DMS79 treated with DMSO at 0.1 percent for 48 hours (cell line): ENCODE results near the gene FGF21.
"Not testable (repeated sequence)": the region's sequence is repeated elsewhere in the genome, so short reads cannot be mapped to it uniquely, and the experiment has no call there.

ENCODE experiments used
- DNase-seq: peaks from one replicate; lab custom pipeline; 2025; lab: John Stamatoyannopoulos, UW

Gene FGF21, protein sequence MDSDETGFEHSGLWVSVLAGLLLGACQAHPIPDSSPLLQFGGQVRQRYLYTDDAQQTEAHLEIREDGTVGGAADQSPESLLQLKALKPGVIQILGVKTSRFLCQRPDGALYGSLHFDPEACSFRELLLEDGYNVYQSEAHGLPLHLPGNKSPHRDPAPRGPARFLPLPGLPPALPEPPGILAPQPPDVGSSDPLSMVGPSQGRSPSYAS

DNA sequence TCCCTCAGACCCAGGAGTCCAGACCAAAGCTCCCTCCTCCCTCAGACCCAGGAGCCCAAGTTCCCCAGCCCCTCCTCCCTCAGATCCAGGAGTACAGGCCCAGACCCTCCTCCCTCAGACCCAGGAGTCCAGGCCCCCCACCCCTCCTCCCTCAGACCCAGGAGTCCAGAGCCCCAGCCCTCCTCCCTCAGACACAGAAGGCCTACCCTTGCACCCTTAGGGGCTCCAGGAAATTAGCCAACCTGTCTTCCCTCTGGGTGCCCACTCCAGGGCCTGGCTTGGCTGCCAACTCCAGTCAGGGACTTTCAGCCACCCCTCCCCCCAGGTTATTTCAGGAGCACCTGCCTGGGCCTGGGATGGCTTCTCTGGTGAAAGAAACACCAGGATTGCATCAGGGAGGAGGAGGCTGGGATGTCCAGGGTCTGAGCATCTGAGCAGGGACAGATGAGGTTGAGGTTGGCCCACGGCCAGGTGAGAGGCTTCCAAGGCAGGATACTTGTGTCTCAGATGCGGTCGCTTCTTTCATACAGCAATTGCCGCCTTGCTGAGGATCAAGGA lies at the start of gene FGF21:
TSS of gene FGF21 (plus strand) at position 441 of the 558 bp plus-strand sequence. CDS start 713 bp downstream, outside the sequence.
- peak; percentile 20 for DNase-seq

DNA sequence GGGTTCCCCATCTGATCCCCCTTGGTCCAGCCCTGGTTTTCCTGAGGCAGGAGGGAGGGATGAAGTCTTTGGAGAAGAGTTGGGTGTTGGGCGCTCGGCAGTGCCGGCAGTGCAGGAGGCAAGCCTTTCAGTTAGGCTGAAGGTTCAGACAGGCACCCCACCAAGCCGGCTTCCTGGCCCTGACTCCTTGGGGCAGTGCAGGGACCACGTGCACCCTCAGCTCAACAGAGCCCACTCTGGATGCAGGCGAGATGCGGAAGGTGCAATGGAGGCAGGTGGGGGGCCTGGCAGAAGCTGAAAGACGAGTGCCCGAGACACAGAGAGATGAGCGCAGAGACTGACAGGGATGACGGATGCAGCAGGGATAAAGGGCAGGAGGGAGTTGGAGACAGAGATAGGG lies 46.9 kb upstream of the FGF21 start:
- no peak for DNase-seq

DNA sequence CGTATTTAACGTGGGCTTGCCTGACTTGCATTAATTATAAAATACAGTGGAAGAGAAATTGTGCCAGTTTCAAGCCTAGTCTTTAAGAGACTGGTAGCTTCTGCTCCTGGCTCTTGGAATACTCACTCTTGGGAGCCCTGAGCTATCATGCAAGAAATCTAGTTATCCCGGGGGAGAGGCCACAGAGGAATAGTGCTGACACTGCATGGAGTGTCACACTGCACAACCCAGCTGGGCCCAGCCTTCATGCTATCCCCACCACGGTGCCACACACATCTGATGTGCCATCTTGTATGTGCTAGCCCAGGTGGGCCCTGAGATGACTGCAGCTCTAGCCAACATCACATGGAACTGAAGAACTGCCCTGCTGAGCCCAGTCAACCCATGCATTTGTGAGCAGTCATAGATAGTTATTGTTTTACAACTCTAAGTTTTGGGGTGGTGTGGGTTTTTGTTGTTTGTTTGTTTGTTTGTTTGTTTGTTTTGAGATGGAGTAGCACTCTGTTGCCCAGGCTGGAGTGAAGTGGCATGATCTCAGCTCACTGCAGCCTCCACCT lies 44.1 kb upstream of the FGF21 start:
- DNase-seq, result no peak

DNA sequence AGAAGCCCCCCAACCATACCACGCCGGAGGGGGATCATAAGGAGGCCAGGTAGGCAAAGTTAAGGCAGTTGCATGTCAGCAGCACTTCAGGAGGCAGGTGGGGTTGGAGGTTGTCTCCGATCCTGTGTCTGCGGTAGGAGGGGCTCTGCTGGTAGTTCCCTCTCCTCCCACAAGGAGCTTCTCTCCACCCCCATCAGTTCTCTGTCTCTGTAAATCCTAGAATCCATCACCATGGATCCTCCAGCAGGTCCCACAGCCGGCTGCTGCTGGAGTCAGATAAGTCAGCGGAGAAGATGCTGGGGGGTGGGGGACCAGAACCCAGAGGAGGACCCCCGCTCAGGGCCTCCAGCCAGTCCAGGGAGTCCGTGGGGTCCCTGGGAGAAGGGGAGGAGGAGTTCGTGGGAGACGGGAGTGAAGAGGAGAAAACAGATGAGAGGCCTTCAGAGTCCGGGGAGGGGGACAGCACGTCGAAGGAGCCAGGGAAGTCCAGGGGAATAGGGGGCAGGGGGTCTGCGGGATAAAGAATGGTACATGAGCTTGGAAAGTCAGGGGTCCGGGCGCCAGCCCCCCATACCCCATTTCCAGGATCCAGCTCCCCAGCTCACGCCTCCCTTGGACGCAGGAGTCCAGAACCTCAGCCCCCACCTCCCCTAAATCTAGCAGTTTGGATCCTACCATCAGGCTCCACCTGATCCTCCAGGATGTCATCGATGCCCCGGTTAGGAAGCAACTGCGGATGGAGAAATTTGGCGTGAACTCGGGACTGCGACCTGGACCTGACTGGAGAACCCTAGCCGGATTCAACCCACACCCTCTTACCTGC lies 42.1 kb upstream of the FGF21 start:
- DNase-seq, result no peak

DNA sequence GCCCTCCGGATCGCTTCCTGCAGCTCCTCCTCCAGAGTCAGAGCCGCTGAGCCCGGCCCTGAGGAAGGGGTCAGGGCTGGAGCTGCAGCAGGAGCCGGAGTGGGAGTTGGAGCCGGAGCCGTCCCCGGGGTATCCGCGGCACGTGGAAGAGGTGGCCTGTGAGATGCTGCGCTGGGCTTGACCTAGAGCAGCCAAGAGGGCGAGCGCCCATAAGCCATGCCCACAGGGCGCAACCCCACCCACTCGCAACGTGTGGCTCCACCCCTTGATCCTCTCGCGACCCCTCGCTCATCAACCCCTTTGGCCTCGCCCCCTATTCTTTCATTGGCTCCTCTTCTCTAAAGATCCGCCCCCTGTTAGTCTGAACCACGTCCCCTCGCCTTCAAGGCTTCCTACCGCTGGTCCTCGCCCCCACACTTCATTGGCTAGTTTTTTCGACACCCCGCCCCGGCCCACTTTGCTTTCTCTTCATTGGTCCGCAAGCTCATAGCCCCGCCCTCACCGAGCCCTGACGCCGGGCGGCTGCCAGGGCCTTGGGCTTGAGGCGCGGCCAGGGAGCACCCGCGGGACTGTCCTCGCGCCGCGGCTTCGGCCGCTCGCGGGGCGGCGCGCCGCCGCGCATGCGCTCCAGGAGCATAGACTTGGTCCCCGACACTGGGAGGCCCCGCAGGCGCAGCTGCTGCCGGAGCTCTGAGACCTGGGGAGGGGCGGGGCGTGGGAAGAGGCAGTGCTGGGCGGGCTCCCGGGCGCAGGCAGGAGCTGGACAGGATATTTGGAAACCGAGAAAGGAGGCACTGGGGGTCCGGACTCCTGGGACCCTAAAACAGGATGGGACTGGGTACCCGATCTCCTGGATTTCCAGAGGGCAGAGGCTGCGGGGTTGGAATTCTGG lies 41.2 kb upstream of the FGF21 start:
- peak; percentile 100 for DNase-seq

DNA sequence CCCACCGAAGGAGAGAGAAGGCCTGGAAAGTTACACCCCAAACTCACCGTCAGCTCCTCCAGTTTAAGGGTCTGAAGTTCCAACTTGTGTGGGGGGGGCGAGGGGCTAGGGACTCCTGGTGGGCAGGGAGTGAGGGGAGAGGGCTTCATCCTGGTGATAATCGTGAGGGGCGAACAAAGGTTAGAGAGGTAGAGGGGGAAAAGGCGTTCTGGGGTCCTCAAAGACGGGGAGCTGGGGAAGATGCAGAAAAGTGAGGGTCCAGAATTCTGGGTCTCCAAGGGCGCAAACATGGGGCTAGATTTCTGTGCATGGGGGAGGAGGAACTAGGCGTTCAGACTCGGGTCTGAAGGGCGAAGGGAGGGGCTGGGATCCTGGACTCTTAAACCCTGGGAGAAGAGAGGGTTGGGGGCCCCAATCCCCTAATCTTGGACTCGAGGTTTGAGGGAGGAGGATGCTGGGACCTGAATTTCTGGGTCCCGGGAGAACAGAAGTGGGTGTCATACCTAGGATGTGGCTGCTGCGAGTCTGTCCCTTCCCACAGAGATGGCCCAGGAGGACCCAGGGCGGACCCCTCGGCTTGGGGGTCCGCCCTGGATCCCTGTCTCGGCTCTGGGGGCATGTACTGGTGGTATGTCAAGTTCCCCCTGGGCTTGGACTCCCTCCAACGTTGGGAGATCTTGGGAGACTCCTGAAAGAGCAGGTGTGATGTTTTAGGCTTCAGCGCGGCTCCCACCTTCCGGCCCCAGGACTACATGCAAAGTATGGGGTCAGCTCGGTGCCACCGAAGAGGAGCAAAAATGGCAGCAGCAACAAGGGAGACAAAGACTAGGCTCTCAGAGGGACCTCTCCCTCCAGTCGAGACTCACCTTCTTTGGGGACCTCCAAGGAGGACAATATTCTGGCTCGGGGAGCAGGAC lies 40.3 kb upstream of the FGF21 start:
- DNase-seq, result peak; percentile 53

DNA sequence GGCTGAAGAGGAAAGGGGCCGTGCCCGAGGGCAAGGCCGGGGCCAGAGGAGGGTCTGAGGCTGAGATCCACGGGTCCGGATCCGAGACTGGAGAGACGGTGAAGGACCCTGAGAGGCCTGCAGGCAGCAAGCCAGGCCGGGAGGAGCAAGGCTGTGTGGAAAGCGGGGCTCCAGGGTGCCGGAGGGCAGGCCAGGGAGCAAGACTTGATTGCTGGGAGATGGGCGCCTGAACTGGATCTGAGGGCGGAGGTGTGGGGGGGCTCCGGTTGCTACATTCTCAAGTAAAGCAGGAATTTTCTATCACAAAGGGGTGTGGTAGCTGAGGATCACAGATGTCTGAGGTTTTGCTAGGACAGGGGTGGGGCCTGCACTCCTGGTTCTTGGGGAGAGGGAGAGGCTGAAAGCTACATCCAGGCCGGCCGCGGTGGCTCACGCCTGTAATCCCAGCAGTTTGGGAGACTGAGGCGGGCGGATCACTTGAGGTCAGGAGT lies 39.6 kb upstream of the FGF21 start:
- DNase-seq, result peak; percentile 69

DNA sequence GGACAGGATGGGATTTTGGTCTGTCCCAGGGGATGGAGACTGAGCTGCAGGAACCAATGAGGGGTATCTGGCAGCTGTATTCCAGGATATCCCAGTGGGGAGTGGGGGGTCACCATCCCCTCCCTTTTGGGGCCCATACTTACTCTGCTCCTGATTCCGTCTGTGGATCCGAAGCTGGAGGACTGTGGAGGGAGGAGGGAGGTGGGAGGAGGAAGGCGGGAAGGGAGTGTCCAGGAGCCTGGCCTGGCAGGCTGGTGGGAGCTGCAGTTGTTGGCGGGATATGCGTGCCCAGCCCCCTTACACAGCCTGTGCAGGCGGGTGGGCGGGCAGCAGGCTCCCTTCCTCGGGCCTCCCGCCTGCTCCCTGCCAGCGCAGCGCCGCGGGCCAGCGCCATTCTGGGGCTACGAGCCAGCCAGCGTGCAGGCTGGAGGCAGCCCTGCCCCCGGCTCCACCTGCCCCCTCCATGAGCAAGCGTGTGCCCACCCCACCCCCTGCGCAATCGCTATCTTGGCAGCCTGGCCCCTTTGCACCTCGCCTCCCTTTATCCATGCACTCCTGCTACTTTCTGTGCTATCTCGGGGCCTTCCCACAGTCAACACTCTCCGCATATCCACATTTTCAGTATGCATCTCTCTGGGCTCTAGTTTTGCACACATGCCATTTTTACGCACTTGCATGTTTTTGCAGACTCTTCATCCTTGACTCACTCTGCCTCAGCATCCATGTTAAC lies 38.6 kb upstream of the FGF21 start:
- peak; percentile 94 for DNase-seq

DNA sequence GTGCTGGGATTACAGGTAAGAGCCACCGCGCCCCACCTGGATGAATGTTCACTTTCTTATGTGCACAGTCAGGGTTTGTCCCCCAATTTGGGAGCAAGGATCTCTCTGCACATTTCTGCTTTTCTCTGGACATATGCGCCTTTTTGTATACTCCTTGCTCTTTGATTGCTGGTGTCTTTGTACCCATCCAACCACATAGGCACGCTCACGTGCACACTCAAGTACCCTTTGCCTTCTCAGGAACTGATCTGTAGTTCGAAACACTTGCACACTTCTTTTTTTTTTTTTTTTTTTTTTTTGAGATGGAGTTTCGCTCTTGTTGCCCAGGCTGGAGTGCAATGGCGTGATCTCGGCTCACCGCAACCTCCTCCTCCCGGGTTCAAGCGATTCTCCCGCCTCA lies 37.2 kb upstream of the FGF21 start:
- not testable (repeated sequence) for DNase-seq

DNA sequence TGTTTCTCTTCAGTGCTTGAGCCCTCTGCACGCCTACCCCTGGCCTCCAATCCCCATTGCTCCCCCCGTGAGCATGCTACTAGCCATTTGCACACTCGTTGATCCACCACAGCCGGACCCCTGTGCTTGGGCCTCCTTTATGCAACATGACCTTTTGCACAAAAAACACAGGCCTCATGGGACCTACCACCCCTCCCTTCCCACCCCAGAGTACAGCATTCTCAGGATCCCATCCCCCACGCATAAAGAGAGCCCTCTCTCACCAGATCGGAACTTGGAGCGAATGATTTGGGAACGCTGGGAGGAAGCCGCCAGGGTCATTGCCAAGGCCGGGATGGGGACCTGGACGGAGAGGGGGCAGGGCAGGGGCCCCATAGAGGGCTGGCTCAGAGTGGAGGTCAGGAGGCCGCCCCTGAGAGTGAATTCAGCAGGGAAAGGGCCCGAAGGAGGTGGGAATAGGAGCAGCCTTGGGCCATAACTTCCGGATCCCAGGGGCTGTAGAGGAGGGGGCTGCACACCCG lies 36.6 kb upstream of the FGF21 start:
- no peak for DNase-seq

DNA sequence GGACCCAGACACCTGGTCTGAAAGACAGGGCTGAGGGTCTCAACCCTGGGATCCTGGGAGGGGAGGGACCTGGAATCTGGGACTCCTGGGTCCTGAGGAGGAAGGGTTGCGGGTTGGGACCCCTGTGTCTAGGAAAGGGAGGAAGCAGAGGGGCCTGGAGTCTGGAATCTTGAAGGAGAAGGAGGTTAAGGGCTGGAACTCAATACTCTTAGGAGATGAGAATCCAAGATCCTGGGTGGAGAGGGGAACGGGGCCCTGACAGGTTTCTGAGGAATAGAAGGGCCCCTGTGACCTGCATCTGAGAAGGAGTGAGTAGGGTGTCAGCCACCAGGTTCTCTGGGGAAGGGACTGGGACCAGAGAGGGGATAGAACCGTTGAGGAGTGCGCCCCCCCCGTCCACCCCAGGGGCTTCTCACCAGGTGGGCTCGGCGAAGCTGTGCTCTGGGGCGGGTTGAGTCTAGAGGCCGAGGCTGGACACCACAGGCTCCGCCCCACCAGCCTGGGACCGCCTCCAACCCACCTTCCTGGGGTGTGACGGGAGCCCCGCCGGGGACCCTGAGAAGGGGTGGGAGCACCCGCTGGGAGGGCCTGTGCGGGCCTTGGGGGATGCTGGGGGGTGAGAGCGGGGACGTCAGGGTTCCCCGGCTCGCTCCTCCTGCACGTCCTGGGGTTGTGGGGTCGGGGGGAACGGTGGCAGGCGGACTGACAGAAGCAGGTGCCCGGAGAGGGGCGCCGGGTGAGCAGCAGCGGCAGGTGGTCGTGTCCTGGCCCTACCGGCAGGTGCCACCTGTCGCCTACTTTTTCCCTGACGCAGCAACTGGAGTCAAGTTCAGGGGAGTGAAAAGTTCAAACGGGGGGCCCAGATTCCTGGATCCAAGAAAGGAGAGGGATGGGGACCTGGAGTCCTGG lies 35.8 kb upstream of the FGF21 start, which contains the start of gene MAMSTR:
TSS of gene MAMSTR (minus strand) at position 463 of the 909 bp plus-strand sequence. CDS start 694 bp downstream, outside the sequence.
- no peak for DNase-seq

DNA sequence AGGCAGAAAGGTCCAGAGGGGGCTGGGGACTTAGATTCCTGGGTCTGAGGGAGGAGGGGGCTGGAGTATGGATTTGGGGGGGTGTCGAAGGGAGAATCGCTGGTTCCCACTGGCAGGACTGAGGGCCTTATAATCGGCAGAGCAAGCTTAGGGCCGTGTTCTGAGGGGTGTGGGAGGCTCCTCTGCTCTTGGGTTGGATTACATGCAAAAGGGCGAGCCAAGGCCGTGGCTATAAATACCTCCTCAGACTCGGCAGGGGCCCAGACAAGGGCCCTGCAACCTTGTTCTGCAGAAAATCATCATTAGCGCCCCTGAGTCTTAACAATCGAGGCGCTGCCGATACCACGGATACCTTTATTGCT lies 35.1 kb upstream of the FGF21 start:
- DNase-seq, result no peak

DNA sequence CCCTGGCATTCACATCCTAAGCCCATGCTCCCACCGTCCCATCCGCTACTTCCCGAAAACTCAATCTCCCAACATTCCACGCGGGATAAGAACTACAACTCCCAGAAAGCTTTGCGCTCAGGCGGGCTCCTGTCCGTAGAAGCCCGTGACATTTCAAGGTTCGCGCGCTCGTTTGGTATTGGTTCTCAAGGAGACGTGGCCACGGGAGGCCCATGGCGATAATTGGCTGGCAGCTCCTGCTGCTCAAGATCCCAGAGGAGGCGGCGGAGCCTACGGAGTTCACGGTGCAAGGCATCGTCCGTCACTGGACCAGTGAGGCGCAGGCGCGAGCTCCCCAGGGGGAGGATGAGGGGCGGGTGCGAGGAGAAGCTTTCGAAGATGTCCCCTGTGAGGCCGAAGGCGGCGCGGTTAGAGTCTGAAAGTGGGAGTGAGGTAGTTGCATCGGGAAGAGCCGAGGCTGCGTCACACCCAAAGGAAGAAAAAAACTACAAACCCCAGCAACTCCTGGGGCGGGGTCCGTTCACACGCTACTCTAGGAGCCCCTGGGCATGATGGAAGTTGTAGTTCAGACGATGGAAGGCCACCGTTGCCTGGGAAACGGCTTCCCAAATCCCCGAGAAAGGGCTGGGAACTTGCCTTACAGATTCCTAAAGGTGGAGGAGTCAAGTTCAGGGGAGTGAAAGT lies 34.6 kb upstream of the FGF21 start:
- DNase-seq, result peak; percentile 98

DNA sequence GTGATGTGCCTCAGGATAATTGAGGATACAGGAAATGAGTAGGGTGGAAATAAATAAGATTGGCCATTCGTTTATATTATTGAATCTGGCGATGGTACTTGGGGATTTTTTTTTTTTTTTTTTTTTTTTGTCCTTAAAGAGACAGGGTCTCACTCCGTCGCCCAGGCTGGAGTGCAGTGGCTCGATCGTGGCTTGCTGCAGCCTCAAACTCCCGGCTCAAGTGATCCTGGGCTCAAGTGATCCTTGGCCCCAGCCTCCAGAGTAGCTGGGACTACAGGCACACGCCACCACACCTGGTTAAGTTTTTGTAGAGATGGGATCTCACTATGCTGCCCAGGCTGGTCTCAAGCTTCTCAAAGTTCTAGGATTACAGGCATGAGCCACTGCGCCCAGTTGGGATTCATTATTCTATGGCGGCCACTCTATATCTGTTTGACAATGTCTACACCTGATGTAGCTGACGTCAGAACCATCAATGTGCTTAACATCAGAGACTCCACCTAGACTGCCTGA lies 33.1 kb upstream of the FGF21 start:
- DNase-seq, result no peak

DNA sequence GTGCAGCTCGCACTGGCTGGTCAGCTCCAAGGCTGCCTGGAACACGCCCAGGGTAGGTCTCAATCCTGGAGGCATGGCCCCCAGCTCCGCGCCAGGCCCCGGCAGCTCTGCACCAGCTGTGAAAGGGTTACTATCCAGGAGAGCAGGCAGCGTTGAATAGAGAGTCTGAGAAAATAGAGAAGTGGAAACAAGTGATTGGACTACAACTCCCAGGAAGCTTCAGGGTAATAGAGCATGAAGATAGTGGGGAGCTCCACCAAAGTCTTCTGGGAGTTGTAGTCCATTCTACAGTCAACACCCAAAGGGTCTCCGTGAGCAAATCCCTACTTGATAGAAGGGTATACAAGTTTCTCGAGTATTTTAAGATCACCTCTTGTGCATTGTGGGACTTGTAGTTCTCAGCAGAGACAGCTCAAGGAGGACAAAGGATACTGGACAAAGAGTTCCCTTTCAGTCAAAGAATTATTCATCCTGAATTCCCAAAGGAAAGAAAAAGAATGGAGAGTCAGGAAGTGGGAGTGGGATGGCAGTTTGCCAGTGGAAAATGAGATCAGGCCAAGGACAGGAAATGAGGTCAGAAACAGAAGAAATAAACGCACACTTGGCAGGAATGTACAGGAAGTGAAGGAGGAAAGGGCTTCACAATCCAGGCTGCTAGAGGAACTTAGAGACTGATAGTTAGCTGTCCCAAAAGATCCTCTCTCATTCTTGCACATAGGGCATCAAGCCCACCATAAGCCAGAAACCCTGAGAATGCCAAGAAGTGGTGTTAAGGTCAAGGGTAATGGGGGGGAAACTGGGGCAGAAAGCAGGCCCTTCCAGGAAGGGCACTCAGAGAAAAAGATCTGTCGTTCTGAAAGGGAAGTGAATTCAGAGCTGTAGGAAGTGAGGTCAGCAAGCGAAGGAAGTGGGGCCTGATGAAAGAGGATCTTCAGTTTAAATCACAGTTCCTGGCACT lies 30.2 kb upstream of the FGF21 start:
- no peak for DNase-seq

DNA sequence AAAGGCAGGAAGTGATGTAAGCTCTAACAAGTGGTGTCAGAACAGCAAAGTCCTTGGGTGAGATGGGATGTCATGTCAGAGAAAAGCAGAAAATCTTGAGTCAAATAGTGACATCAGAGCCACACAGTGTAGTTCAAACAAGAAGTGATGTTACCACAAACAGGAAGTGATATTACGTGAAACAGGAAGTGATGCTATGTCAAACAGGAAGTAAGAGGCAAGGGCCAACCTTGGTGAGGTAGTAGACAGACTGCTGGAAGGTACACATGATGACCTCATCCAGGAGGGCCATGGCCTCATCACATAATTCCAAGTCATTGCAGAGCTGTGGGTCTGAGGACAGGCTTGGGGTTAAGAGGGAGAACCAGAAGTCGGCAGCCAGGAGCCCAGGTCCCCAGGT lies 28.8 kb upstream of the FGF21 start:
- no peak for DNase-seq
